ENCODE data around the gene PACRG.

GRCh38 chr6:162721404-162721687 is 6.4 kb upstream of the PACRG start:
- TF ChIP-seq TOX (CRISPR knock-in tag; IDR thresholded peaks at IDR 0.05; ENCODE audit: borderline replicate concordance) (no peak), ZNF8 (CRISPR knock-in tag; IDR thresholded peaks at IDR 0.05) (no peak), RARB (CRISPR knock-in tag; IDR thresholded peaks at IDR 0.05) (no peak), SNAI2 (CRISPR knock-in tag; IDR thresholded peaks at IDR 0.05) (no peak)
